ENCODE results near the gene CCDC157.

The CCDC157 gene

GRCh38 chr22:30356449-30357235 is at the start of gene CCDC157, which contains the start of gene SF3A1:
Gene CCDC157, plus strand, starts transcription at chr22:30357007. Its CDS starts 8,994 bp downstream, at chr22:30366001.
Gene SF3A1, minus strand, starts transcription at chr22:30356894. Its CDS starts 102 bp downstream, at chr22:30356792.
- peak within 1 kb of the TSS; percentile 93 for H3K4me3 ChIP-seq (ENCODE audit: low read depth, low read length)
- peak; percentile 69 for DNase-seq (ENCODE audit: low read depth)

- no peak for DNase-seq (ENCODE audit: low read depth)
- H3K4me3 ChIP-seq (ENCODE audit: low read depth, low read length), result no peak overlapping the region
Measured at GRCh38 chr22:30307041-30307574, 49.7 kb upstream of the CCDC157 start.

- no peak for DNase-seq (ENCODE audit: low read depth)
- no peak overlapping the region for H3K4me3 ChIP-seq (ENCODE audit: low read depth, low read length)
Measured at GRCh38 chr22:30308093-30308492, 48.7 kb upstream of the CCDC157 start.

GRCh38 chr22:30308518-30309230 is 48.1 kb upstream of the CCDC157 start:
- DNase-seq (ENCODE audit: low read depth), result no peak
- H3K4me3 ChIP-seq (ENCODE audit: low read depth, low read length), result no peak overlapping the region

GRCh38 chr22:30309951-30310741 is 46.7 kb upstream of the CCDC157 start:
- H3K4me3 ChIP-seq (ENCODE audit: low read depth, low read length), result no peak overlapping the region
- no peak for DNase-seq (ENCODE audit: low read depth)

- DNase-seq (ENCODE audit: low read depth), result no peak
- H3K4me3 ChIP-seq (ENCODE audit: low read depth, low read length), result no peak overlapping the region
Measured at GRCh38 chr22:30310881-30311771, 45.7 kb upstream of the CCDC157 start.

- no peak overlapping the region for H3K4me3 ChIP-seq (ENCODE audit: low read depth, low read length)
- DNase-seq (ENCODE audit: low read depth), result no peak
Measured at GRCh38 chr22:30312053-30312452, 44.8 kb upstream of the CCDC157 start.

DNA sequence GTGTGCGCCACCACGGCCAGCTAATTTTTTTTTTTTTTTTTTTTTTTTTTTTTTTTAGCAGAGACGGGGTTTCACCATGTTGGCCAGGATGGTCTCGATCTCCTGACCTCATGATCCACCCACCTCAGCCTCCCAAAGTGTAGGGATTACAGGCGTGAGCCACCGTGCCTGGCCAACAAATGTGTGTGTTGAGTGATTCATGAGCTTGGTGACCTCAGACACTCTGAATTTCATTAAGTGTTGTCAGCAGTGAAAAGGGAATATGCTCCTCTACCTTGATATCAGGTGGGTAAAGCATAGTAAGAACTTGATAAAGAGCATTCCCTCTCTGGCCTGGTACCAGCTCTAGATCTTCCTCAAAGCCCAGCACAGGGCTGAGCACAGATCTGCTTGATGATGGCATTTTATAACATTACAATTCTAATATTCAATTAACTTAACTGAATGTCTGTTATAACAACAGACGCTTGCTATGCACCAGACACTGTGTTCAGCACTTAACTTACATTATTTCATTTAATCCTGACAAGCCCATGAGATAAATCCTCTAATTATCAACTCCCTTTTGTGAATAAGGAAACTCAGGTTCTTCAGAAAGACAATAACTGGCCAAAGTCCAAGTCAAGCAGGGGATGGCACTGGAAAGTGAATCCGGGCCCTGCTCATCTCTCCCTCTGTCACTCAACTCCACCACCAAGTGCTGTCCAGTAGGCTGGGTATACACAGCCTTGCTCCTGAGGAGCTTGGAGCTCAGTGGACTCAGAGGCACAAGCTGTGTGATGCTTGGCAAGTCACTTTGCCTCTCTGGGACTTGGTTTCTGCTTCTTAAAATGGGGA is 43.1 kb upstream of the CCDC157 start:
- DNase-seq (ENCODE audit: low read depth), result no peak
- H3K4me3 ChIP-seq (ENCODE audit: low read depth, low read length), result no peak overlapping the region

DNA sequence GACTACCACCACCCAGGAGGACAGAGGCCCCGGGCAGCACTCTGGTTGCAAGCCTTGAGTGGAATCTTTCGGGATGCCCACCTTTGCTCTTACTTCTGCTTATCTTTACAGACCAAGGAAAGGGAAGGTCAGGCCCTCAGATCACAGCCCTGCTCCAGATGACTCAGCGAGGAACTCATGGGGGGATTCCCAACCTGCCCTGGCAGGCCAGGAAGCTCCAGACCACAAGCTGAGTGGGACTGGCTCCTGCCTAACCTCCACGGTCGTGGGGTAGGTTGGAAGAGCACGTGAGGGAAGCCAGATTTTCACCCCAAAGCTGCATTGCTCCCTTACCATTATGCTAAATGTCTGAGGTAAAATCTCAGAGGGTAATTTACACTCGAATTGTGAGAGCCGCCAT is 41.9 kb upstream of the CCDC157 start:
- H3K4me3 ChIP-seq (ENCODE audit: low read depth, low read length), result no peak overlapping the region
- DNase-seq (ENCODE audit: low read depth), result no peak

GRCh38 chr22:30315962-30316576 is 40.7 kb upstream of the CCDC157 start:
- no peak overlapping the region for H3K4me3 ChIP-seq (ENCODE audit: low read depth, low read length)
- no peak for DNase-seq (ENCODE audit: low read depth)

DNA sequence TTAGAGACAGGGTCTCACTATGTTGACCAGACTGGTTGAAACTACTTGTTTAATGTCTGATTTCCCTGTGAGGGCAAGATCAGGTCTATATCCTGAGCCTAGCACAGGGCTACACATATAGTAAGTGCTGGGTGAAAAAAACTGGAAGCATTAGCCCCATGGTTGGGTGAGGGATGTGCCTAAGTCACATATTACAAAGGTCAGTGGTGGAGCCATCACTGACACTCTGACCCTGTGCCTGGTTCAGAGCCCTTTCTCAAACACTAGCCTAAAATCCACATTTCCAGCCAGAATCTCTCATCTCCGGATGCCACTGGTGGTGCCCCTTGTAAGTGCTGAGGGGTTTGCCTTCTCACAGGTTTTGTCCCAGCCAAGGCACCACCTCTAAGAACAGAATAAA is 39.0 kb upstream of the CCDC157 start:
- H3K4me3 ChIP-seq (ENCODE audit: low read depth, low read length), result no peak overlapping the region
- DNase-seq (ENCODE audit: low read depth), result no peak

GRCh38 chr22:30318799-30319419 is 37.9 kb upstream of the CCDC157 start:
- H3K4me3 ChIP-seq (ENCODE audit: low read depth, low read length), result no peak overlapping the region
- DNase-seq (ENCODE audit: low read depth), result no peak

- DNase-seq (ENCODE audit: low read depth), result no peak
- no peak overlapping the region for H3K4me3 ChIP-seq (ENCODE audit: low read depth, low read length)
Measured at GRCh38 chr22:30320021-30320556, 36.7 kb upstream of the CCDC157 start.

DNA sequence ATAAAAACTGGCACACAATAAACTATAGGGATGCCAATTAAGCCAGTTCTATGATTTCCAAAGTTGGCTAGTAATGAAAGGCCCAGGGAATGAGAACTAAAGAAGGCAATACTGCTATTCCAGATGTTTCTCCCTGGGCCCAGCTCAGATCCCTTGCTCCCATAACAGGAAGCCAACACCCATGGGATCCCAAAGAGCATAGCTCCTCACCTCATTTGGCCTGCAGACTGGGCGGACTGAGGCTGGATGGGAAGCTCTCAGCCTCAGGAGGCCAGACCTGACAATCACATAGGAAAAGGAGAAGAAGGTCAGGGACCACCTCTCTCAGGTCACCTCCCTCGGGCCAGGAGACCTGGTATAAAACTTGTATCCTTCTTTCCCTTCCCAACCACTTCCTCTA is 35.3 kb upstream of the CCDC157 start:
- no peak overlapping the region for H3K4me3 ChIP-seq (ENCODE audit: low read depth, low read length)
- no peak for DNase-seq (ENCODE audit: low read depth)

DNA sequence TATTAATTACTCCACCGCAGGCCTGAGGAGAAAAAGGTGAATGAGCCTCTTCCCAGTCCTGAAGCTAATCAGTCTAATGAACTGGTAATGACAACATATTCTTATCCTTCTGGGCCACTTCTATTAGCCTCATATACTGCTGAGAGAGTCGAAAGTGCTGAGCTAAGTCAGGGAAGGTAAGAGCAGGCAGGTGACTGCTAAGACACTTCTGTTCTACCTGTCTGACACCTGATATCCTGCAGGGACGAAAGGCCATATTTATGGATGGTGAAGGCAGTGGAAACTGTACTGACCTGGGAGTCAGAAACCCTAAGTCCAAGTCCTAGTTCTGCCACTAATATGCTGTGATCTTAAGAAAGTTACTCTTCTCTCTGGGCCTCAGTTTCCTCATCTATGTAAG is 33.6 kb upstream of the CCDC157 start:
- H3K4me3 ChIP-seq (ENCODE audit: low read depth, low read length), result no peak overlapping the region
- DNase-seq (ENCODE audit: low read depth), result no peak

- peak overlapping the region; percentile 80 for H3K4me3 ChIP-seq (ENCODE audit: low read depth, low read length)
- DNase-seq (ENCODE audit: low read depth), result no peak
Measured at GRCh38 chr22:30324014-30324730, 32.6 kb upstream of the CCDC157 start.
